ENCODE measurements around the gene DCTN4. TPM values are rescaled to one million over a fixed set of nuclear protein-coding genes. Genes with fewer than 3 reads are reported as not detected.

Gene DCTN4
- total RNA-seq, 4 donors from 2014 or later = 23.2 to 55.3 (median 42.4) TPM

GRCh38 chr5:150670275-150670947 is 88.4 kb downstream of the DCTN4 start:
- Histone ChIP-seq H3K27me3 (peaks cover 38% of the 10 kb centered on the region), H3K36me3 (no peaks in the 10 kb centered on the region), H3K27ac (no peak overlapping the region), H3K9me3 (no peaks in the 10 kb centered on the region), H3K4me1 (peaks cover 6 to 20% (median 15%) of the 10 kb centered on the region in 4 donors), H3K4me3 (no peak overlapping the region)
- in situ Hi-C loops (cut with MboI; ENCODE audit: low pct_ligation_motif_present in 1 of 4, low pct_unique_long_range_greater_than_20kb in 1 of 4, low sequenced_read_pairs in 3 of 4) = loop anchor here (25.0 kb wide), 2 partner anchors 108 to 208 kb away; no protein-coding TSS in a partner anchor
- no peak for DNase-seq
- no peak for TF ChIP-seq CTCF (IDR thresholded peaks at IDR 0.05)
- TF ChIP-seq POLR2AphosphoS5 (IDR thresholded peaks at IDR 0.05) = no peak
- TF ChIP-seq EP300 (IDR thresholded peaks at IDR 0.05; ENCODE audit: low read depth) = no peak
- no peak for TF ChIP-seq POLR2A (IDR thresholded peaks at IDR 0.05)
- intact Hi-C loops (cut with DNase I; ENCODE audit: low total_unique reads) = loop anchor here (5.0 kb wide), 1 partner anchor 93 kb away; no protein-coding TSS in a partner anchor
- WGBS, 2 donors (ENCODE audit: low coverage in 1 of 2) = 38 to 86% methylated on average over 1 to 14 of the region's 14 CpGs

GRCh38 chr5:150665044-150665443 is 93.8 kb downstream of the DCTN4 start:
- no peak for DNase-seq
- Histone ChIP-seq H3K9me3 (no peaks in the 10 kb centered on the region), H3K4me1 (no peaks in the 10 kb centered on the region), H3K27me3 (peaks cover 17% of the 10 kb centered on the region), H3K36me3 (no peaks in the 10 kb centered on the region), H3K4me3 (no peak overlapping the region), H3K27ac (no peak overlapping the region)
- intact Hi-C loops (cut with DNase I; ENCODE audit: low total_unique reads) (no loop called here), in situ Hi-C loops (cut with MboI; ENCODE audit: low pct_ligation_motif_present in 1 of 4, low pct_unique_long_range_greater_than_20kb in 1 of 4, low sequenced_read_pairs in 3 of 4) (loop anchor here (25.0 kb wide), 2 partner anchors 103 to 203 kb away; no protein-coding TSS in a partner anchor)
- TF ChIP-seq POLR2A (IDR thresholded peaks at IDR 0.05) (no peak), EP300 (IDR thresholded peaks at IDR 0.05; ENCODE audit: low read depth) (no peak), POLR2AphosphoS5 (IDR thresholded peaks at IDR 0.05) (no peak), CTCF (IDR thresholded peaks at IDR 0.05) (no peak)
- 50 to 61% methylated on average over 2 to 12 of the region's 12 CpGs for WGBS, 2 donors (ENCODE audit: low coverage in 1 of 2)

GRCh38 chr5:150663936-150664335 is 94.9 kb downstream of the DCTN4 start:
- intact Hi-C loops (cut with DNase I; ENCODE audit: low total_unique reads) (no loop called here), in situ Hi-C loops (cut with MboI; ENCODE audit: low pct_ligation_motif_present in 1 of 4, low pct_unique_long_range_greater_than_20kb in 1 of 4, low sequenced_read_pairs in 3 of 4) (loop anchor here (25.0 kb wide), 2 partner anchors 102 to 202 kb away; no protein-coding TSS in a partner anchor)
- WGBS, 2 donors (ENCODE audit: low coverage in 1 of 2) = 79 to 91% methylated on average over 3 of the region's 3 CpGs
- Histone ChIP-seq H3K4me1 (no peaks in the 10 kb centered on the region), H3K27ac (no peak overlapping the region), H3K9me3 (no peaks in the 10 kb centered on the region), H3K4me3 (no peak overlapping the region), H3K36me3 (no peaks in the 10 kb centered on the region), H3K27me3 (peaks cover 12% of the 10 kb centered on the region)
- no peak for DNase-seq
- TF ChIP-seq POLR2A (IDR thresholded peaks at IDR 0.05) = no peak
- TF ChIP-seq POLR2AphosphoS5 (IDR thresholded peaks at IDR 0.05) = no peak

GRCh38 chr5:150662731-150663516 is 95.9 kb downstream of the DCTN4 start:
- 77 to 100% methylated on average over 1 to 4 of the region's 4 CpGs for WGBS, 2 donors (ENCODE audit: low coverage in 1 of 2)
- in situ Hi-C loops (cut with MboI; ENCODE audit: low pct_ligation_motif_present in 1 of 4, low pct_unique_long_range_greater_than_20kb in 1 of 4, low sequenced_read_pairs in 3 of 4) (loop anchor here (25.0 kb wide), 2 partner anchors 101 to 201 kb away; no protein-coding TSS in a partner anchor), intact Hi-C loops (cut with DNase I; ENCODE audit: low total_unique reads) (no loop called here)
- H3K27ac ChIP-seq = no peak overlapping the region
- peaks cover 0 to under 1% (median 0%) of the 10 kb centered on the region in 4 donors for H3K4me1 ChIP-seq
- H3K4me3 ChIP-seq = no peak overlapping the region
- TF ChIP-seq POLR2A (IDR thresholded peaks at IDR 0.05) = no peak
- no peak for TF ChIP-seq EP300 (IDR thresholded peaks at IDR 0.05; ENCODE audit: low read depth)
- TF ChIP-seq CTCF (IDR thresholded peaks at IDR 0.05) = no peak
- no peak for TF ChIP-seq POLR2AphosphoS5 (IDR thresholded peaks at IDR 0.05)
- H3K27me3 ChIP-seq = peaks cover 12% of the 10 kb centered on the region
- DNase-seq = no peak
- no peaks in the 10 kb centered on the region for H3K9me3 ChIP-seq
- no peaks in the 10 kb centered on the region for H3K36me3 ChIP-seq

Data from transverse colon (tissue), 4 donors.